Neural progenitor cell (in vitro differentiated cells): ENCODE data around the gene SEPHS1. TPM values are rescaled to one million over a fixed set of nuclear protein-coding genes. Genes with fewer than 3 reads are reported as not detected.

Source experiments
- DNase-seq: peaks from one replicate; pipeline ENCODE4 v3.0.0-alpha.2; 2016; ENCODE audit warnings: low spot score
- H2AFZ ChIP-seq: fragments of 200-600 bp; sonication (generic); replicated peaks from 2 replicates; pipeline ENCODE4 v1.6.1; 2016; ENCODE audit warnings: antibody characterized with exemption
- H3F3A ChIP-seq: fragments of 200-600 bp; sonication (generic); 2 replicates; pipeline ENCODE4 v1.6.1; 2016; ENCODE audit warnings: antibody characterized with exemption, low read depth
- H3K27ac ChIP-seq: fragments of 200-600 bp; sonication (generic); 2 replicates; pipeline ENCODE4 v1.5.1; 2016; ENCODE audit warnings: mild to moderate bottlenecking
- H3K27me3 ChIP-seq: fragments of 200-600 bp; sonication (generic); 2 replicates; pipeline ENCODE4 v1.6.1; 2016; ENCODE audit warnings: mild to moderate bottlenecking, moderate library complexity
- H3K36me3 ChIP-seq: fragments of 200-600 bp; sonication (generic); 2 replicates; pipeline ENCODE4 v1.5.1; 2016
- H3K4me1 ChIP-seq: fragments of 200-600 bp; sonication (generic); 2 replicates; pipeline ENCODE4 v1.6.1; 2016; ENCODE audit warnings: mixed run types
- H3K4me2 ChIP-seq: fragments of 200-600 bp; sonication (generic); 2 replicates; pipeline ENCODE4 v1.6.1; 2016
- H3K4me3 ChIP-seq: fragments of 200-600 bp; sonication (generic); 2 replicates; pipeline ENCODE4 v1.5.1; 2016
- H3K79me2 ChIP-seq: fragments of 200-600 bp; sonication (generic); 2 replicates; pipeline ENCODE4 v1.6.1; 2016; ENCODE audit warnings: low read depth
- H3K9ac ChIP-seq: fragments of 200-600 bp; sonication (generic); 2 replicates; pipeline ENCODE4 v1.6.1; 2016
- H3K9me3 ChIP-seq: fragments of 200-600 bp; sonication (generic); 2 replicates; pipeline ENCODE4 v1.5.1; 2016; ENCODE audit warnings: low read depth
- H4K20me1 ChIP-seq: fragments of 200-600 bp; sonication (generic); 2 replicates; pipeline ENCODE4 v1.6.1; 2016; ENCODE audit warnings: low read depth
- H3K27ac Mint-ChIP-seq: 3 replicates; pipeline ENCODE4 v1.8.0; 2021; ENCODE audit warnings: mixed read lengths
- H3K27me3 Mint-ChIP-seq: 2 replicates; pipeline ENCODE4 v1.8.0; 2022; ENCODE audit warnings: low read depth, mild to moderate bottlenecking, inconsistent platforms, moderate library complexity, mixed read lengths; ENCODE audit not compliant: insufficient read depth
- H3K36me3 Mint-ChIP-seq: 3 replicates; pipeline ENCODE4 v1.8.0; 2021; ENCODE audit warnings: mixed read lengths
- H3K4me1 Mint-ChIP-seq: 3 replicates; pipeline ENCODE4 v1.8.0; 2021; ENCODE audit warnings: mixed read lengths
- H3K4me3 Mint-ChIP-seq: 3 replicates; pipeline ENCODE4 v1.8.0; 2021; ENCODE audit warnings: mild to moderate bottlenecking, moderate library complexity, mixed read lengths
- H3K9me3 Mint-ChIP-seq: 3 replicates; pipeline ENCODE4 v1.8.0; 2020; ENCODE audit warnings: mixed read lengths
- EZH2 ChIP-seq: fragments of 200-600 bp; sonication (generic); IDR thresholded peaks from 2 replicates; pipeline ENCODE4 v1.6.1; 2017; ENCODE audit warnings: antibody characterized with exemption, mild to moderate bottlenecking, moderate library complexity
- EZH2phosphoT487 ChIP-seq: fragments of 200-600 bp; sonication (generic); IDR thresholded peaks from 2 replicates; pipeline ENCODE4 v1.6.1; 2017; ENCODE audit warnings: antibody characterized with exemption
- total RNA-seq: library from RNA; depleted of rRNA; stranded (reverse); fragments of >200 nt; gene quantifications from 2 replicates; pipeline ENCODE4 v1.2.3, GENCODE V29; 2015; ENCODE audit warnings: low replicate concordance
- TF ChIP-seq, protein P1 (sequence below): fragments of 200-600 bp; sonication (generic); IDR thresholded peaks from 2 replicates; pipeline ENCODE4 v1.5.1; 2017; ENCODE audit warnings: antibody characterized with exemption, mild to moderate bottlenecking

The SEPHS1 gene
- total RNA-seq, 1 donor from 2014 or later, result 94.9 TPM

DNA sequence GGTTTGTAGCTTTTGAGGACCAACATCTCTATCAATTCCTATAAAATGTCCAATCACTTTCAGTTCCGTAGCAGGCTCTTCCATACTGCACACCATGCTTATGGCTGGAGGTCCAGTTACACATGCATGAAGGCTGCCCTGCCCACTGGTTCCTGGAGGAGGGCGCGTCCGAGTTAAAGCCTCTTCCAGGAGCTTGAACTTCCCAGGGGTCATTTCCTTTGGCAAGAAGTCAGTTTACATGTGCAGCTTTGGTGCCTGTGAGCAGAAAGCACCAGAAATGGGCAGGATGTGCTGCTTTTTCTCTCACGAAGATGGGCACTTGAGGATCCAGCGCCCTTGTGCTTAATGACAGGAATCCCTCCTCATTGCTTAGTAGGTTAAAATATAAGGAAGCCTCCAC lies 30.6 kb downstream of the SEPHS1 start:
- no peaks in the 10 kb centered on the region for H3K9me3 Mint-ChIP-seq
- no peaks in the 10 kb centered on the region for H3K9me3 ChIP-seq
- H3K36me3 Mint-ChIP-seq, result peaks cover 9% of the 10 kb centered on the region
- H3K79me2 ChIP-seq, result no peaks in the 10 kb centered on the region
- no peak overlapping the region for H2AFZ ChIP-seq
- H3K27me3 ChIP-seq, result no peaks in the 10 kb centered on the region
- no peak overlapping the region for H3K9ac ChIP-seq
- no peaks in the 10 kb centered on the region for H3K36me3 ChIP-seq
- TF ChIP-seq, protein P1, sequence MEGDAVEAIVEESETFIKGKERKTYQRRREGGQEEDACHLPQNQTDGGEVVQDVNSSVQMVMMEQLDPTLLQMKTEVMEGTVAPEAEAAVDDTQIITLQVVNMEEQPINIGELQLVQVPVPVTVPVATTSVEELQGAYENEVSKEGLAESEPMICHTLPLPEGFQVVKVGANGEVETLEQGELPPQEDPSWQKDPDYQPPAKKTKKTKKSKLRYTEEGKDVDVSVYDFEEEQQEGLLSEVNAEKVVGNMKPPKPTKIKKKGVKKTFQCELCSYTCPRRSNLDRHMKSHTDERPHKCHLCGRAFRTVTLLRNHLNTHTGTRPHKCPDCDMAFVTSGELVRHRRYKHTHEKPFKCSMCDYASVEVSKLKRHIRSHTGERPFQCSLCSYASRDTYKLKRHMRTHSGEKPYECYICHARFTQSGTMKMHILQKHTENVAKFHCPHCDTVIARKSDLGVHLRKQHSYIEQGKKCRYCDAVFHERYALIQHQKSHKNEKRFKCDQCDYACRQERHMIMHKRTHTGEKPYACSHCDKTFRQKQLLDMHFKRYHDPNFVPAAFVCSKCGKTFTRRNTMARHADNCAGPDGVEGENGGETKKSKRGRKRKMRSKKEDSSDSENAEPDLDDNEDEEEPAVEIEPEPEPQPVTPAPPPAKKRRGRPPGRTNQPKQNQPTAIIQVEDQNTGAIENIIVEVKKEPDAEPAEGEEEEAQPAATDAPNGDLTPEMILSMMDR, result no peak
- TF ChIP-seq EZH2, result no peak
- no peak for TF ChIP-seq EZH2phosphoT487
- no peak overlapping the region for H3K4me3 ChIP-seq
- no peaks in the 10 kb centered on the region for H3K4me1 ChIP-seq
- H3K27ac Mint-ChIP-seq, result no peak overlapping the region
- H3K4me1 Mint-ChIP-seq, result no peaks in the 10 kb centered on the region
- no peaks in the 10 kb centered on the region for H4K20me1 ChIP-seq
- no peaks in the 10 kb centered on the region for H3F3A ChIP-seq
- DNase-seq, result no peak
- H3K27me3 Mint-ChIP-seq, result no peaks in the 10 kb centered on the region
- no peak overlapping the region for H3K27ac ChIP-seq
- no peak overlapping the region for H3K4me2 ChIP-seq
- H3K4me3 Mint-ChIP-seq, result no peak overlapping the region

- H3K27ac Mint-ChIP-seq, result no peak overlapping the region
- Histone ChIP-seq H2AFZ (no peak overlapping the region), H3K4me1 (no peaks in the 10 kb centered on the region), H3K4me3 (no peak overlapping the region), H3K27ac (no peak overlapping the region), H3F3A (no peaks in the 10 kb centered on the region), H3K9me3 (no peaks in the 10 kb centered on the region), H3K36me3 (no peaks in the 10 kb centered on the region), H3K4me2 (no peak overlapping the region), H3K27me3 (no peaks in the 10 kb centered on the region), H3K79me2 (no peaks in the 10 kb centered on the region), H4K20me1 (no peaks in the 10 kb centered on the region), H3K9ac (no peak overlapping the region)
- H3K9me3 Mint-ChIP-seq, result no peaks in the 10 kb centered on the region
- TF ChIP-seq EZH2phosphoT487, result no peak
- no peak for TF ChIP-seq EZH2
- no peaks in the 10 kb centered on the region for H3K4me1 Mint-ChIP-seq
- H3K36me3 Mint-ChIP-seq, result peaks cover 5% of the 10 kb centered on the region
- no peak overlapping the region for H3K4me3 Mint-ChIP-seq
- peaks cover 2% of the 10 kb centered on the region for H3K27me3 Mint-ChIP-seq
- DNase-seq, result no peak
These were observed 31.3 kb downstream of the SEPHS1 start for GRCh38 chr10:13316635-13317311.

DNA sequence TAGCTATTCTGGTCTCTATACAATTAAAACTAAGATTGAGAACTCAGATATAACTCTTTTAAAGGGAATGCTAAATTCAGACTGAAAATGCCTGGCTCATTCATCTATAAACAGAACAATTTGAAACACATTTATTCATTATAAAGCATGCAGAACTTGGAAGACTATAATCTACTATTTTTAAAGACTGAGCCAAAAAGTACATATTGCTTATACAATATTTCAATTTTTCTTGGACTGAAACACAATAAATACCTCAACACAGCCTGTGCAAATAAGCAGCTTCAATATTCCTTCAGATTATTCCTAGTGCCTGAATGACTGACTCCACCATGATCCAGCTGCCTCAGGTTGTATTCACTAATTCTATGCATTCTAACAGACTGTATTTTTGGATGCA lies 32.7 kb downstream of the SEPHS1 start:
- no peak overlapping the region for H3K9ac ChIP-seq
- no peaks in the 10 kb centered on the region for H3K9me3 ChIP-seq
- H3K4me3 ChIP-seq, result no peak overlapping the region
- Mint-ChIP-seq H3K36me3 (no peaks in the 10 kb centered on the region), H3K4me1 (no peaks in the 10 kb centered on the region), H3K4me3 (no peak overlapping the region), H3K27ac (no peak overlapping the region), H3K27me3 (peaks cover 3% of the 10 kb centered on the region), H3K9me3 (no peaks in the 10 kb centered on the region)
- TF ChIP-seq EZH2 (no peak), EZH2phosphoT487 (no peak)
- TF ChIP-seq, protein P1, result no peak
- no peaks in the 10 kb centered on the region for H3F3A ChIP-seq
- no peaks in the 10 kb centered on the region for H4K20me1 ChIP-seq
- H3K4me1 ChIP-seq, result no peaks in the 10 kb centered on the region
- H3K79me2 ChIP-seq, result no peaks in the 10 kb centered on the region
- no peaks in the 10 kb centered on the region for H3K36me3 ChIP-seq
- no peak overlapping the region for H2AFZ ChIP-seq
- no peak overlapping the region for H3K27ac ChIP-seq
- H3K4me2 ChIP-seq, result no peak overlapping the region
- no peaks in the 10 kb centered on the region for H3K27me3 ChIP-seq
- DNase-seq, result no peak

DNA sequence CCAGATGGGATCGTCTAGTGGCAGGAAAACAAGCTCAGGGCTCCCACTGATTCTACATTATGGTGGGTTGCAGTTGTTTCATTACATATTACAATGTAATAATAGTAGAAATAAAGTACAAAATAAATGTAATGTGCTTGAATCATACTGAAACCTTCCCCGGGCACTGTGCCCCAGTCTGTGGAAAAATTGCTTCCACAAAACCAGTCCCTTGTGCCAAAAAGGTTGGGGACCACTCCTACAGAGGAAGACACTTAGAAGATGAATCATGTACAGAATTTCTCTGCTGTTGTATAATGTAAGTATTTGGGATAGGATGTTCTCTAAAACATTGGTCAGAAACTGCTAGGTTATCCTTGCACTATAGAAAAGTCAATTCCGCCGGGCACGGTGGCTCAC lies 36.9 kb downstream of the SEPHS1 start:
- H3K36me3 Mint-ChIP-seq, result no peaks in the 10 kb centered on the region
- H3K27ac ChIP-seq, result no peak overlapping the region
- H3K4me1 Mint-ChIP-seq, result no peaks in the 10 kb centered on the region

More for the DNA sequence above, 36.9 kb downstream of the SEPHS1 start:
- H4K20me1 ChIP-seq, result no peaks in the 10 kb centered on the region
- H3K4me2 ChIP-seq, result no peak overlapping the region
- no peaks in the 10 kb centered on the region for H3K79me2 ChIP-seq
- Mint-ChIP-seq H3K27ac (no peak overlapping the region), H3K4me3 (no peak overlapping the region), H3K9me3 (no peaks in the 10 kb centered on the region), H3K27me3 (peaks cover 3% of the 10 kb centered on the region)
- no peaks in the 10 kb centered on the region for H3K4me1 ChIP-seq
- H3K4me3 ChIP-seq, result no peak overlapping the region
- no peak for DNase-seq
- no peak overlapping the region for H2AFZ ChIP-seq
- no peaks in the 10 kb centered on the region for H3F3A ChIP-seq
- no peak overlapping the region for H3K9ac ChIP-seq
- H3K9me3 ChIP-seq, result no peaks in the 10 kb centered on the region
- no peaks in the 10 kb centered on the region for H3K27me3 ChIP-seq
- TF ChIP-seq EZH2 (no peak), EZH2phosphoT487 (no peak)
- TF ChIP-seq, protein P1, result no peak
- H3K36me3 ChIP-seq, result no peaks in the 10 kb centered on the region
